Liver (tissue), 9 donors: ENCODE data around the gene CCP110. TPM values are rescaled to one million over a fixed set of nuclear protein-coding genes. Genes with fewer than 3 reads are reported as not detected.

Source experiments
- DNase-seq: peaks from one replicate; pipeline ENCODE4 v3.0.0-alpha.2; 2017; ENCODE audit warnings: low spot score
- H3K27ac ChIP-seq, 2 donors: one replicate each; pipeline ENCODE4 v1.7.0; 2013; ENCODE audit warnings: inconsistent platforms in 2 of 2, low read length in 2 of 2, control low read depth in 1 of 2, low read depth in 1 of 2, mild to moderate bottlenecking in 1 of 2
- H3K27me3 ChIP-seq, 4 donors: one replicate each; pipeline versions ENCODE4 v1.6.1 to v1.7.0; 2013; ENCODE audit warnings: low read length in 3 of 4, inconsistent platforms in 1 of 4, mild to moderate bottlenecking in 1 of 4, moderate library complexity in 1 of 4; ENCODE audit not compliant: control insufficient read depth in 4 of 4, insufficient read depth in 4 of 4
- H3K36me3 ChIP-seq, 4 donors: one replicate each; pipeline versions ENCODE4 v1.6.1 to v1.7.0; 2013; ENCODE audit warnings: low read length in 3 of 4, mild to moderate bottlenecking in 3 of 4, low read depth in 1 of 4, moderate library complexity in 1 of 4; ENCODE audit not compliant: control insufficient read depth in 4 of 4, insufficient read depth in 3 of 4
- H3K4me1 ChIP-seq, 4 donors: one replicate each; pipeline versions ENCODE4 v1.6.1 to v1.7.0; 2013; ENCODE audit warnings: low read length in 3 of 4, mild to moderate bottlenecking in 3 of 4, moderate library complexity in 1 of 4; ENCODE audit not compliant: control insufficient read depth in 4 of 4, insufficient read depth in 4 of 4
- H3K4me3 ChIP-seq, 3 donors: one replicate each; pipeline versions ENCODE4 v1.6.1 to v1.7.0; 2013; ENCODE audit warnings: low read length in 3 of 3, control low read depth in 1 of 3, low read depth in 1 of 3, mild to moderate bottlenecking in 1 of 3
- H3K9ac ChIP-seq, 2 donors: one replicate each; pipeline ENCODE4 v1.7.0; 2013; ENCODE audit warnings: low read length in 2 of 2, mild to moderate bottlenecking in 2 of 2, moderate library complexity in 2 of 2, control low read depth in 1 of 2, low read depth in 1 of 2
- H3K9me3 ChIP-seq, 4 donors: one replicate each; pipeline versions ENCODE4 v1.6.1 to v1.7.0; 2013; ENCODE audit warnings: low read length in 3 of 4; ENCODE audit not compliant: control insufficient read depth in 4 of 4
- FOXA1 ChIP-seq: IDR thresholded peaks from 2 replicates; pipeline ENCODE4 v1.6.1; 2016; ENCODE audit warnings: antibody characterized with exemption
- FOXA2 ChIP-seq: IDR thresholded peaks from 2 replicates; pipeline ENCODE4 v1.6.1; 2016; ENCODE audit warnings: antibody characterized with exemption
- GABPA ChIP-seq, 2 donors: IDR thresholded peaks in 1 of 2; conservative IDR thresholded peaks in 1 of 2; 2 replicates each; pipeline ENCODE4 v1.6.1; 2016; ENCODE audit warnings: antibody characterized with exemption in 2 of 2, mild to moderate bottlenecking in 1 of 2, moderate library complexity in 1 of 2
- HNF4A ChIP-seq, 2 donors: conservative IDR thresholded peaks; 2 replicates each; pipeline ENCODE4 v1.6.1; 2016; ENCODE audit warnings: antibody characterized with exemption in 2 of 2, mild to moderate bottlenecking in 2 of 2
- HNF4G ChIP-seq: IDR thresholded peaks from 2 replicates; pipeline ENCODE4 v1.6.1; 2016; ENCODE audit warnings: antibody characterized with exemption
- JUND ChIP-seq, 2 donors: IDR thresholded peaks; 2 replicates each; pipeline ENCODE4 v1.6.1; 2016; ENCODE audit warnings: antibody characterized with exemption in 2 of 2
- NR2F2 ChIP-seq: IDR thresholded peaks from 2 replicates; pipeline ENCODE4 v1.6.1; 2016; ENCODE audit warnings: antibody characterized with exemption
- RAD21 ChIP-seq, 2 donors: IDR thresholded peaks; 2 replicates each; pipeline ENCODE4 v1.6.1; 2016; ENCODE audit warnings: antibody characterized with exemption in 2 of 2, mild to moderate bottlenecking in 2 of 2
- RXRA ChIP-seq, 2 donors: IDR thresholded peaks; 2 replicates each; pipeline ENCODE4 v1.6.1; 2017 to 2018; ENCODE audit warnings: antibody characterized with exemption in 2 of 2, mild to moderate bottlenecking in 1 of 2
- YY1 ChIP-seq: IDR thresholded peaks from 2 replicates; pipeline ENCODE4 v1.6.1; 2016; ENCODE audit warnings: antibody characterized with exemption, mild to moderate bottlenecking
- WGBS: extraction: QIAGEN DNeasy Blood & Tissue Kit; methylation state at CpG from one replicate; pipeline ENCODE4 v1.1.7; 2013; 5-methylcytosine and 5-hydroxymethylcytosine counted together
- polyA plus RNA-seq, 2 donors: library from polyadenylated mRNA; stranded (reverse) in 1 of 2; unstranded in 1 of 2; fragments of 200-250 nt in 1 of 2; fragments of >200 nt in 1 of 2; fragmentation: Nextera tagmentation in 1 of 2; extraction: Ambion mirVana in 1 of 2; gene quantifications; one replicate each; pipeline versions ENCODE4 v1.2.1 to v1.2.3, GENCODE V29; 2013 to 2015
- total RNA-seq, 2 donors: library from RNA; depleted of rRNA; stranded (reverse); fragments of >200 nt; gene quantifications; one replicate each; pipeline ENCODE4 v1.2.3, GENCODE V29; 2014
- TF ChIP-seq, protein P1 (sequence below): IDR thresholded peaks from 2 replicates; pipeline ENCODE4 v1.6.1; 2016; ENCODE audit warnings: antibody characterized with exemption
- TF ChIP-seq, protein P2 (sequence below): IDR thresholded peaks from 2 replicates; pipeline ENCODE4 v1.6.1; 2016; ENCODE audit warnings: antibody characterized with exemption
- TF ChIP-seq, protein P3 (sequence below): fragments of 150-350 bp; IDR thresholded peaks from 2 replicates; pipeline ENCODE4 v1.5.1; 2017; ENCODE audit warnings: improper control_type of control experiment, low read depth, low read length; ENCODE audit not compliant: missing input control
- TF ChIP-seq, protein P4 (sequence below): IDR thresholded peaks from 2 replicates; pipeline ENCODE4 v1.6.1; 2016; ENCODE audit warnings: antibody characterized with exemption
- donor health status: healthy.
- donor health status: healthy.
- donor health status: healthy.
- donor health status: healthy.
- donor health status: healthy.

The CCP110 gene
- total and polyA plus RNA-seq, 4 donors = 1.8 to 25.0 (median 5.5) TPM

DNA sequence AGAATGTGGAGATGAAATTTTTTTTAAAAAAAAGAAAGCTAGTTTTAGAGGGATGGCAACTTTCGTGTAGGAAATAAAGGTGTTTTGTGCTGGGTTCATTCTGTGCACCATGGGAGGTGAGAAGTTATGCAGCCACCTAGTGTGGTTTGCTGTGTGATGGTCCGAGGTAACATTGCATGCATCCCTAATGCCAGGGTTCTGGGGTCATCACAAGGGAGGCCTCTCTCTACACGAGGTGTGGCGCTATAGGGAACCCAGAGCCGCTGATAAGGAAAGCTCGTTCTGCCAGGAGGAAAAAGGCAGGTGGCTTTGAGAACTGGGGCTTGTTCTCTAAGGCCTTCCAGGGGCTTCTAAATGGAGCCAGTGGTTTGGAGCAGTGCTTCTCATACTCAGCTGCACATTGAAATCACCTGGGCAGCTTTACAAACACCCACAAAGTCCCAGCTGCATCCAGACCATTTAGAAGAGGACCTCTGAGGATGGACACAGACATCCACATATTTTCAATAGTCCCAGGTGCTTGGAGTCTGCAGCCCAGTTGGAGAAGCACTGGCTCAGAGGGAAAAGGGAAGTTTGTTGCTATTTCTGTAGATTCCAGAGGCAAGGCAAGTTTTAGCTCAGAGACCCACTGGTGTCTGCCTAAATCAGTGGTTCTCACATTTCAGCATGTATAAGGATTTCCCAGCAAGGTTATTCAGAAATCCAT lies 75.2 kb downstream of the CCP110 start:
- Histone ChIP-seq H3K9me3 (no peaks in the 10 kb centered on the region), H3K9ac (no peak overlapping the region), H3K4me1 (no peaks in the 10 kb centered on the region), H3K27ac (no peak overlapping the region), H3K4me3 (no peak overlapping the region), H3K27me3 (no peaks in the 10 kb centered on the region), H3K36me3 (peaks cover under 1 to 24% (median 8%) of the 10 kb centered on the region in 4 donors)
- DNase-seq = no peak
- TF ChIP-seq RXRA (IDR thresholded peaks at IDR 0.05) = no peak
- TF ChIP-seq FOXA2 = no peak
- TF ChIP-seq FOXA1 = no peak
- TF ChIP-seq YY1 = no peak
- TF ChIP-seq, protein P1, sequence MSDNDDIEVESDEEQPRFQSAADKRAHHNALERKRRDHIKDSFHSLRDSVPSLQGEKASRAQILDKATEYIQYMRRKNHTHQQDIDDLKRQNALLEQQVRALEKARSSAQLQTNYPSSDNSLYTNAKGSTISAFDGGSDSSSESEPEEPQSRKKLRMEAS = no peak
- TF ChIP-seq, protein P2, sequence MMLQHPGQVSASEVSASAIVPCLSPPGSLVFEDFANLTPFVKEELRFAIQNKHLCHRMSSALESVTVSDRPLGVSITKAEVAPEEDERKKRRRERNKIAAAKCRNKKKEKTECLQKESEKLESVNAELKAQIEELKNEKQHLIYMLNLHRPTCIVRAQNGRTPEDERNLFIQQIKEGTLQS = no peak
- no peak for TF ChIP-seq HNF4A (conservative IDR thresholded peaks at IDR 0.05)
- no peak for TF ChIP-seq RAD21 (IDR thresholded peaks at IDR 0.05)
- no peak for TF ChIP-seq GABPA (IDR thresholded peaks at IDR 0.05 in 1 of 2, conservative IDR thresholded peaks at IDR 0.05 in 1 of 2)
- TF ChIP-seq, protein P3, sequence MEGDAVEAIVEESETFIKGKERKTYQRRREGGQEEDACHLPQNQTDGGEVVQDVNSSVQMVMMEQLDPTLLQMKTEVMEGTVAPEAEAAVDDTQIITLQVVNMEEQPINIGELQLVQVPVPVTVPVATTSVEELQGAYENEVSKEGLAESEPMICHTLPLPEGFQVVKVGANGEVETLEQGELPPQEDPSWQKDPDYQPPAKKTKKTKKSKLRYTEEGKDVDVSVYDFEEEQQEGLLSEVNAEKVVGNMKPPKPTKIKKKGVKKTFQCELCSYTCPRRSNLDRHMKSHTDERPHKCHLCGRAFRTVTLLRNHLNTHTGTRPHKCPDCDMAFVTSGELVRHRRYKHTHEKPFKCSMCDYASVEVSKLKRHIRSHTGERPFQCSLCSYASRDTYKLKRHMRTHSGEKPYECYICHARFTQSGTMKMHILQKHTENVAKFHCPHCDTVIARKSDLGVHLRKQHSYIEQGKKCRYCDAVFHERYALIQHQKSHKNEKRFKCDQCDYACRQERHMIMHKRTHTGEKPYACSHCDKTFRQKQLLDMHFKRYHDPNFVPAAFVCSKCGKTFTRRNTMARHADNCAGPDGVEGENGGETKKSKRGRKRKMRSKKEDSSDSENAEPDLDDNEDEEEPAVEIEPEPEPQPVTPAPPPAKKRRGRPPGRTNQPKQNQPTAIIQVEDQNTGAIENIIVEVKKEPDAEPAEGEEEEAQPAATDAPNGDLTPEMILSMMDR = no peak
- no peak for TF ChIP-seq JUND (IDR thresholded peaks at IDR 0.05)
- TF ChIP-seq, protein P4, sequence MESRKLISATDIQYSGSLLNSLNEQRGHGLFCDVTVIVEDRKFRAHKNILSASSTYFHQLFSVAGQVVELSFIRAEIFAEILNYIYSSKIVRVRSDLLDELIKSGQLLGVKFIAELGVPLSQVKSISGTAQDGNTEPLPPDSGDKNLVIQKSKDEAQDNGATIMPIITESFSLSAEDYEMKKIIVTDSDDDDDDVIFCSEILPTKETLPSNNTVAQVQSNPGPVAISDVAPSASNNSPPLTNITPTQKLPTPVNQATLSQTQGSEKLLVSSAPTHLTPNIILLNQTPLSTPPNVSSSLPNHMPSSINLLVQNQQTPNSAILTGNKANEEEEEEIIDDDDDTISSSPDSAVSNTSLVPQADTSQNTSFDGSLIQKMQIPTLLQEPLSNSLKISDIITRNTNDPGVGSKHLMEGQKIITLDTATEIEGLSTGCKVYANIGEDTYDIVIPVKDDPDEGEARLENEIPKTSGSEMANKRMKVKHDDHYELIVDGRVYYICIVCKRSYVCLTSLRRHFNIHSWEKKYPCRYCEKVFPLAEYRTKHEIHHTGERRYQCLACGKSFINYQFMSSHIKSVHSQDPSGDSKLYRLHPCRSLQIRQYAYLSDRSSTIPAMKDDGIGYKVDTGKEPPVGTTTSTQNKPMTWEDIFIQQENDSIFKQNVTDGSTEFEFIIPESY = no peak
- no peak for TF ChIP-seq NR2F2
- 87% methylated on average over 6 of the region's 6 CpGs for WGBS

DNA sequence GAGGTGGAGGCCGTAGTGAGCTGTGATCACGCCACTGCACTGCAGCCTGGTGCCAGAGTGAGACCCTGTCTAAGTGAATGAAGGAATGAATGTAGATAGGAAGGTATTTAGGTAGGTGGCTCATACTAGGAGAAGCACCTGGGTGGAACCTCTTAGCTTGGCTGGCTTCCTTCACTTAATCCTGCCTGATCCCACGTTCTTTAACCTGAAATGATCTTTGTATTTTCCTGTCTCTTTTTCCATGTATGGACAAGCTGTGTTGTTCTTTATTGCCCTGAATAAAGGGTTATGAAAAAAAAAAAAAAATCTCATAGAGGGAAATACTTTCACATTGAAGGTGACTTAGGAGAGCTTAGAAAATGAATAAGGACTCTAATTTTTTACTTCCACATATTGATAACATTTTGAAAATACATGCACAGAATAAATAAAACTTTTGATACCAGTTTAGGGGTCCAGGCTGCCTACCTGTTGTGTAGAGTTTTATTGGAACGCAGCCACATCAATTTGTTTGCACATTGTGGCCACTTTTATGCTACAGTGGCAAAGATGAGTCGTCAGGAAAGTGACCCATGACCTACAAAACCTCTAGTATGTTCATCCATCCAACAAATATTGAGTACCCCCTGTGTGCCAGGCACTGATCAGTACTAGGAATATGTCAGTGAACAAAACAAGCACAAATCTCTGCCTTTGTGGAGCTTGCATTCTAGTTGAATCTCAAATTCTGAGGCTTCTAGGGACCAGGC lies 76.4 kb downstream of the CCP110 start:
- 72% methylated on average over 5 of the region's 5 CpGs for WGBS
- H3K27ac ChIP-seq = no peak overlapping the region

More for the DNA sequence above, 76.4 kb downstream of the CCP110 start:
- DNase-seq = no peak
- H3K9me3 ChIP-seq = no peaks in the 10 kb centered on the region
- H3K27me3 ChIP-seq = no peaks in the 10 kb centered on the region
- H3K9ac ChIP-seq = no peak overlapping the region
- peaks cover 0 to 20% (median 9%) of the 10 kb centered on the region in 4 donors for H3K36me3 ChIP-seq
- no peak for TF ChIP-seq JUND (IDR thresholded peaks at IDR 0.05)
- no peak for TF ChIP-seq RAD21 (IDR thresholded peaks at IDR 0.05)
- TF ChIP-seq HNF4A (conservative IDR thresholded peaks at IDR 0.05) = no peak
- no peak for TF ChIP-seq HNF4G
- TF ChIP-seq, protein P3 = no peak
- no peak for TF ChIP-seq FOXA2
- no peaks in the 10 kb centered on the region for H3K4me1 ChIP-seq
- H3K4me3 ChIP-seq = no peak overlapping the region
